MG63 (cell line): ENCODE results near the gene TNFRSF21. TPM values are rescaled to one million over a fixed set of nuclear protein-coding genes. Genes with fewer than 3 reads are reported as not detected.

Experiments
- DNase-seq: peaks from one replicate; pipeline ENCODE4 v3.0.0-alpha.2; 2020
- H3K27me3 ChIP-seq: fragments of 250-450 bp; sonication (Bioruptor Pico); 2 replicates; pipeline ENCODE4 v1.5.1; 2020; ENCODE audit warnings: mild to moderate bottlenecking, moderate library complexity
- H3K36me3 ChIP-seq: fragments of 250-450 bp; sonication (Bioruptor Pico); 2 replicates; pipeline ENCODE4 v1.5.1; 2020; ENCODE audit warnings: mild to moderate bottlenecking, moderate library complexity
- H3K4me3 ChIP-seq: fragments of 250-450 bp; sonication (Bioruptor Pico); 2 replicates; pipeline ENCODE4 v1.5.1; 2020; ENCODE audit warnings: mild to moderate bottlenecking, moderate library complexity
- H3K9me3 ChIP-seq: fragments of 250-450 bp; sonication (Bioruptor Pico); 2 replicates; pipeline ENCODE4 v1.5.1; 2020; ENCODE audit warnings: mild to moderate bottlenecking, moderate library complexity
- total RNA-seq: library from RNA; depleted of rRNA; stranded (reverse); fragments of >200 nt; shearing (Covaris generic); gene quantifications from 2 replicates; pipeline ENCODE4 v1.2.3, GENCODE V29; 2014; ENCODE audit warnings: low replicate concordance; rRNA removed

Gene TNFRSF21
- total RNA-seq, 1 experiment from 2014 or later: 0.76 TPM

DNA sequence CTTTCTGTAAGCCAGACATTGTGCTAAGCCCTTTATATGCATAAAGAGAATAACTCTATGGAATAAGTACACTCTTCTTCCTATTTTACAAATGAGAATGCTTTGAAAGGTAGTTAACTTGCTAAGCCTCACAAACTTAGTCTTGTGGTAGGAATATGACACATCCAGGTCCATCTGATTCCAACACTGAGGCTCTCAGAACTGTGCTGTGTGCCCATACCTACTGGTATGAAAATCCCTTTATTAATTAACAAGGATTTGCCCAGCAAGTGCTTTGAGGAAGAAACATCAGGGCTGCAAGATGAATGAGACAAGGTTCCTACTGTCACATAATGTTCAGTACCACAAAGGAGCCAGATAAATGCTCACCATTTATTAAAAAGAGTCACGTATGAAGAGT, 122.6 kb downstream of the TNFRSF21 start:
- Histone ChIP-seq H3K4me3 (no peak overlapping the region), H3K9me3 (no peaks in the 10 kb centered on the region), H3K36me3 (no peaks in the 10 kb centered on the region), H3K27me3 (no peaks in the 10 kb centered on the region)
- no peak for DNase-seq

DNA sequence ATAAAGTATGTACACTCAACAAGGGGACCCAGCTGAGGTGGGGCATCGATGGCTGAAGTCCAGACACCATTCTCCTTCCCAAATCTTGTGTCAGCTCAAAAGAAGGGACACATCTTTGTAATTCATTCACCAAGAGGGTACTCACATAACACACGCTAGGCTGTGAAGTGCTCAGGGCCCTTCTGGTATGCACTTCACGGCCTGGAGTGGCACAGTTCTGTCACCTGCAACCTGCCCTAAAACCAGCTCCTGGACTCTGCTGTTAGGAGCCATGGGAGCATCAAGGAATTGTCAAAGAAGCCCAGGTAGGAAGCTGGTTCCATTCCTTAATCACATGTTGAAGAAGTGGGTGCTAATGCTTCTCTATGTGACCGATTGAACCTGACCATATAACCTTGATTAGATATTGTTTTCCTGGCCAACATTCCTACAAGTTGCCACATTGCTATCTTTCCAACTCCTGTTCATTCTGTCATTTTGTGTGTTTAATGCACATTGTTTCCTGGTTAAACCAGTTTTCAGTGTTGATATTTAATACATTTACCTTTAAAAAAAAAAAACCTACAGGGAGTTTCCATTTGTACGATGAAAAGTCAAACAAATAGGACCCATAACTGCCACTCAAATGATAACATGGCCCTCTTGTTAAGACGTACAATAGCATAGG, 127.3 kb downstream of the TNFRSF21 start:
- Histone ChIP-seq H3K9me3 (no peaks in the 10 kb centered on the region), H3K27me3 (no peaks in the 10 kb centered on the region), H3K4me3 (no peak overlapping the region), H3K36me3 (no peaks in the 10 kb centered on the region)
- DNase-seq: no peak

- Histone ChIP-seq H3K36me3 (no peaks in the 10 kb centered on the region), H3K27me3 (no peaks in the 10 kb centered on the region), H3K9me3 (no peaks in the 10 kb centered on the region), H3K4me3 (no peak overlapping the region)
- no peak for DNase-seq
These were observed 128.0 kb downstream of the TNFRSF21 start for GRCh38 chr6:47181681-47182080.

Other genes with a start within 250 kb of the TNFRSF21 start
- gene CD2AP, start 167.9 kb upstream of the TNFRSF21 start, total RNA-seq: 10.8 and 14.2 TPM in 2 replicates